Measurements from ENCODE around the gene NFXL1.

DNA sequence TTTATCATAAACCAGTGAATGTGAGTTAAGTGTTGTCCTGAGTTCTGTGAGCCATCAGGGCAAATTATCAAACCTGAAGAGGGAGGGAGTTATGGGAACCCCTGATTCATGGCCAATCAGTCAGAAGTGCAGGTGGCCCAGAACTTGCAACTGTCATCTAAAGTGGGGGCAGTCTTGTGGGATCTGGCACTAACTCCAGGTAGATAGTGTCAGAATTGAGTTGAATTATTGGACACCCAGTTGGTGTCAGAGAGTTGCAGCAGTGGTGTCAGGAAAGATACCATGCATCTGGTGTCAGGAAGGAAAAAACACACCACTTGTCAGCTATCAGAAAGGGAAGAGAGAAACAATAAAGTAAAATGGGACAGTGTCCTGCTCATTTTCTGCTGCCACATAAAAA is 84.9 kb downstream of the NFXL1 start:
- TF ChIP-seq, protein P1, sequence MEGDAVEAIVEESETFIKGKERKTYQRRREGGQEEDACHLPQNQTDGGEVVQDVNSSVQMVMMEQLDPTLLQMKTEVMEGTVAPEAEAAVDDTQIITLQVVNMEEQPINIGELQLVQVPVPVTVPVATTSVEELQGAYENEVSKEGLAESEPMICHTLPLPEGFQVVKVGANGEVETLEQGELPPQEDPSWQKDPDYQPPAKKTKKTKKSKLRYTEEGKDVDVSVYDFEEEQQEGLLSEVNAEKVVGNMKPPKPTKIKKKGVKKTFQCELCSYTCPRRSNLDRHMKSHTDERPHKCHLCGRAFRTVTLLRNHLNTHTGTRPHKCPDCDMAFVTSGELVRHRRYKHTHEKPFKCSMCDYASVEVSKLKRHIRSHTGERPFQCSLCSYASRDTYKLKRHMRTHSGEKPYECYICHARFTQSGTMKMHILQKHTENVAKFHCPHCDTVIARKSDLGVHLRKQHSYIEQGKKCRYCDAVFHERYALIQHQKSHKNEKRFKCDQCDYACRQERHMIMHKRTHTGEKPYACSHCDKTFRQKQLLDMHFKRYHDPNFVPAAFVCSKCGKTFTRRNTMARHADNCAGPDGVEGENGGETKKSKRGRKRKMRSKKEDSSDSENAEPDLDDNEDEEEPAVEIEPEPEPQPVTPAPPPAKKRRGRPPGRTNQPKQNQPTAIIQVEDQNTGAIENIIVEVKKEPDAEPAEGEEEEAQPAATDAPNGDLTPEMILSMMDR (IDR thresholded peaks at IDR 0.05), result no peak
- no peak for TF ChIP-seq POLR2A (IDR thresholded peaks at IDR 0.05)
